ENCODE measurements around the gene GPRIN2.
"Not testable (repeated sequence)": the region's sequence is repeated elsewhere in the genome, so short reads cannot be mapped to it uniquely, and the experiment has no call there.

Gene GPRIN2

DNA sequence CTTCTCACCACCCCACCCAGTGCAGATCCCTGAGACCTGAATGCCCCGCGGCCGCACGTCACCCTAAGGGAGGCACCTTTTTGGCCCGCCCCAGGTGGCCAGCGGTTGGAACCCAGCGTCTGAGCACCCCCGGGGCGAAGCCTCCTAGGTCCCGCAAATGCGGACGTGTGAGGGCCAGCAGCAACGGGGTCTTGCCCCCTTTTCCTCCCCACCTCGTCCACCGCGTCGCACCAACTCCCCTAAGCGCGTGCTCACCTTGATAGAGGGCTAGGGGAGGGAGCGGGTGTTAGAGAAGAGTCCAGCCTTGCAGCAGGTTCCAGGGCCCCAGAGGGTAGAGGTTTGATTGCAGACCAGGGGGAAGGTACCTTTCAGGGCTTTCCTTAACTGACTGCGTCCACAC is 22.9 kb upstream of the GPRIN2 start:
- H3K4me1 Mint-ChIP-seq = not testable (repeated sequence)

DNA sequence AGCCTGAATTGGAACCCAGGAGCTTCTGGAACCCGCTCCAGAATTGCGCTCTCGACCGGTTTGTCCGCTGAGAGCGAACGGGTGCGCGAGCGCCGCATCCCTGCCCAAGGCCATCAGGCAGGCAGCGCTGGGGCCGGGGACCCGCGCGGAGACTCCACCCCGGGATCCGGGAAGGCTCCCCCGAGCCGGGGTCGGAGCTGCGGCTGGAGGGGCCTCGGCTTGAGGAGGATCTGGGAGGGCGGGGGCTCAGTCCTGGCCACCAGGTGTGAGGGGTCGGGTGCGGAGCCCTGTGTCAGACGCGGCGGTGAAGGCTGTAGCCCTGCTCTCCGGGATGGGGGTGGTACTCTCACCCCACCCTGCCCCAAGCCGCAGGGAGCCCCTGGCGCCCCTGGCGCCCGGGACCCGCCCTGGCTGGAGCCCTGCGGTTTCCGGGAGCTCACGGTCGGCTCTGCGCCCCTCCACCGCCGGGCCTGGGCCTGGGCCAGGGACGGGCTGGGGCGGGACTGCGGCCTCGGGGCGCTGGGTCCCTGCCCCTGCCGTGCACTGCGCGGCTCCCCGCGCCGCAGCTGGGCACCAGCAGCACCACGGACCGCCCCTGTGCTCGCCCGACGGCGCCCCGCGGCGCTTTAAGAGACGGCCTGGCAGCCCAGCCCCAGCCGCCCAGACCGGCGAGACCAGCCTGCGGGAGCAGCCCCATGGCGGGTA is 22.2 kb upstream of the GPRIN2 start, which contains the start of gene SYT15:
SYT15 (plus strand) TSS at position 655 of the 705 bp plus-strand sequence; CDS start at position 696, 41 bp downstream.
- H3K9me3 Mint-ChIP-seq; H3K36me3 Mint-ChIP-seq (ENCODE audit: low read depth); DNase-seq; H3K27me3 Mint-ChIP-seq (ENCODE audit: low read depth, poor library complexity); H3K27ac Mint-ChIP-seq; H3K4me3 Mint-ChIP-seq; H3K4me1 Mint-ChIP-seq: not testable (repeated sequence)

More for the DNA sequence above, 22.9 kb upstream of the GPRIN2 start:
- DNase-seq; H3K9me3 Mint-ChIP-seq; H3K36me3 Mint-ChIP-seq (ENCODE audit: low read depth); H3K4me3 Mint-ChIP-seq; H3K27me3 Mint-ChIP-seq (ENCODE audit: low read depth, poor library complexity); H3K27ac Mint-ChIP-seq: not testable (repeated sequence)

DNA sequence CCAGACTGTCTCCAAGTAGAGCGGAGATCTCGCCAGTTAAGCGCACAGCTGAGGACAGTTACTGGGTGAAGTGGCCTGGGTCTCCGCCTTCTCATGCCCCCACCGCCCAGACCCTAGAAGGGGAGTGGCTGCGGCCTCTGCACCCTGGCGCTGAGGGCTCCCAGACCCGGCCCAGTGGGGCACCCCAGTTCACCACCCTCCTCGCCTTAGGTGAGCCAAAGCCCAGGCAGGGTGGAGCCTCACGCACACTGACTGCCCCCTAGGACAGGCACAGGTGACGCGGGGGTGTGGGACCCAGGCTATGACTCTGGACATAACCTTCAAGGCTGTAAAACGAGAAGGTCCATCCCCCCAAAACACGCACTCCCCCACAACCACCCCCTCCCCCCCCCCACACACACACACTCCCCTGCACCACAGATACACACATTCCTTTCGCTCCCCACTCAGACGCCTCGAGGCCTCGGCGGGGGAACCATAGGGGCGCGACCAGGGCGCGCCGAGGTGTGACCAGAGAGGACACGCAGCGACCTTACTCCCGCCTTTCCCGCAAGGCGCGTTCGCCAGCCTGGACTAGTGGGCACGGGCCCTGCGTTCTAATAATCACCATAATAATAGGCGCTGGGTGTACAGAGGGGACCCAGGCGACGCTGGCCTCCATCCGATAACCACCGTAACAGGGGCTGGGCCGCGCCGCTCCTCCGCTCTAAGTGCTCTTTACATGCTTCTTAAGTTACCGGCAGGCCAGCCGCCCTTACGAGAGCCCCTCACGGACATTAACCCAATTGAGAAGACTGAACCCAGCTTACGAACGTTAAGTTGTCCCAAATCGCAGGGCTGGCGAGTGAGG is 21.4 kb upstream of the GPRIN2 start:
- H3K9me3 Mint-ChIP-seq; H3K27ac Mint-ChIP-seq; H3K4me1 Mint-ChIP-seq; H3K36me3 Mint-ChIP-seq (ENCODE audit: low read depth); H3K4me3 Mint-ChIP-seq; DNase-seq: not testable (repeated sequence)
- H3K27me3 Mint-ChIP-seq (ENCODE audit: low read depth, poor library complexity) = peaks cover 10% of the 10 kb centered on the region

DNA sequence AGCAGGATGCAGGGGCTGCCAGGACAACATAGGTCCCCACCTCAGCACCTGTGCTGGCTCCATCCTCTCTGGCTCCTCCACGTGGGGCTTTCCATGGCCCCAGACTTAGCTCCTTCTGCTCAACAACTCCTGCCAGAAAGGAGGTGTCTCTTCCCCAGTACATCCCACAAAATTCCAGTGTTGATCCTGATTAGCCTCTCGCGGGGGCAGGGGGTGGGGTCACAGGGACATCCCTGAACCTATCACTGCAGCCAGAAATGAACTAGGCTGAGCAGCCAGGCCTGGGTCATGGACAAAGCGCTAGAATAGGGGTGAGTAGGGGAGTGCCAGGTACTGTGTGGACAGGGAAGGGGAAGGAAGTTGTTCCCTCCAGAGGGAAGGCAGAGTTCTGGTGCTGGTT is 17.4 kb upstream of the GPRIN2 start:
- not testable (repeated sequence) for H3K27me3 Mint-ChIP-seq (ENCODE audit: low read depth, poor library complexity); DNase-seq; H3K9me3 Mint-ChIP-seq; H3K4me3 Mint-ChIP-seq; H3K4me1 Mint-ChIP-seq; H3K36me3 Mint-ChIP-seq (ENCODE audit: low read depth); H3K27ac Mint-ChIP-seq

DNA sequence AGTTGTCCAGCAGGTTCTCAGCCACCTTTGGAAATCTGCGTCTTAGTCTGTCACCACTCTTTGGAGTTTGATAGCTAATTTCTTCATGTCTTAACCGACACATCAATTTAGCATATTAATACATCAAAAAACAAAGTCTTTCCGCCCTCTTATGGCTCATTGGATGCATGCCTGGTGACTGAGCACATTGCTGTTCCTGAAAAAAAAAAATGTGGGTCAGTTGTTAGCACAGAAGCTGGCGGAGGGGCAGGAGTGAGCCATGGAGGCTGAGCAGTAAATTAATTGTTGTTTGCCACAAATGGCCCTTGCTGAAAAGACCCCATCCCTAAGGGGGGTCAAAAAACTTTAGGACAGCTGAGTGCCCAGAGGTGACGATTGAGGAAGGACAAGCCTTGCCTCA is 16.9 kb upstream of the GPRIN2 start:
- H3K36me3 Mint-ChIP-seq (ENCODE audit: low read depth); H3K4me1 Mint-ChIP-seq; H3K27ac Mint-ChIP-seq; H3K27me3 Mint-ChIP-seq (ENCODE audit: low read depth, poor library complexity); H3K9me3 Mint-ChIP-seq; H3K4me3 Mint-ChIP-seq; DNase-seq: not testable (repeated sequence)

DNA sequence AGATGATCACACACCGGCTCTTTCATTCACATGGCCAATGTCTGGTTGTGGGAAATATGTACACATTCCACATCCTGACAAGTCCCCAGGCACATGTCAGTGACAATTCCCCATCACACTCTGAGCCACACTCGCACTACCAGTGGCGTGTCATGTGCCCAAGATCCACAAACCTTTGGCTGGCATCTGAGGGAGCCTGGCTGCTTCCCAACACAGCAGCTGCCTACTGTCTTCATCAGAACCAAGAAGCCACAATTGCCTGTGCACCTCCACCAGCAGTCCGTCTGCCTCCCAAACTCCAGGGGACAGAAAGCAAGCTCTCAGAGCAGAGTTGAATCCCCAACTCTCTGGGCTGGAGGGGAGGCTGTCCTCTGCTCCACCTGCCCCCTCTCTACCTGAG is 16.3 kb upstream of the GPRIN2 start:
- H3K27me3 Mint-ChIP-seq (ENCODE audit: low read depth, poor library complexity); H3K9me3 Mint-ChIP-seq; H3K27ac Mint-ChIP-seq; H3K4me1 Mint-ChIP-seq; DNase-seq; H3K4me3 Mint-ChIP-seq; H3K36me3 Mint-ChIP-seq (ENCODE audit: low read depth): not testable (repeated sequence)

DNA sequence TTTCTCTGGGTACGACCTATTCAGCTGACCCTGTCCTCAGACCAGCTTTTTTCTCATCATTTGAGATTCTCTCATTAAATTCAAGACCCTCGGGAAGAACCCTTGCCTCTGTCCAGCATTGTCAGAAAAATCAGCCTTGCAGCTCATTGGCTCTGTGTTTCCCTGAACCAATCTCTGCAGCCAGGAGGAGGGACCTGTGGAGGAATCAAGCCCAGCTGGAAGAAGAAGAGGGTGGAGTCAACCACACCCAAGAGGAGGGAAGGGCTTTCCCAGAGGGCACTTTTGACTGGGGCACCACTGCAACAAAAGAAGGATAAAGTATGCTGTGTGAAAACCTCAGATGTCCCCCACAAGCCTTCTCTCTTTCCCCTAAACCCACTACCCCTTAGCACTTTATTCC is 14.2 kb upstream of the GPRIN2 start:
- not testable (repeated sequence) for H3K27ac Mint-ChIP-seq; H3K4me1 Mint-ChIP-seq; H3K4me3 Mint-ChIP-seq; H3K27me3 Mint-ChIP-seq (ENCODE audit: low read depth, poor library complexity); H3K9me3 Mint-ChIP-seq; H3K36me3 Mint-ChIP-seq (ENCODE audit: low read depth); DNase-seq

DNA sequence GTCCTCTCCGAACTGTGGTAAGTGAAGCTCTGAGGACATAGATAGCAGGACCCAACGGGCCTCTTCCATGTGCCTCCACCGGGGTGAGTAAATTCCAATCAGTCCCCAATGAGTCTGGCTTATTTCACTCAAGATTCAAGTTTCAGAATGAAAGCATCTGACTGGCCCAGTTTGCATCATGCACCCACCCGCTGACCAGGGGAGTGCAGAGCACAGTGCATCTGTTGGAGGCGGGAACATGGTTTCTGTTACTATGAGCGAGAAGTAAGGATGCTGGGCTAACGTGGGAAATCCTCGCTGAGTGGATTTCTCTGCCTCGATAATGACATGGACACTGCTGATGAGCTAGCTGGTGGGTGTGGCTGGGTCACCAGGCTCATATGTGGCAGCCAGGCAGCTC is 10.7 kb upstream of the GPRIN2 start:
- H3K9me3 Mint-ChIP-seq; H3K27ac Mint-ChIP-seq; H3K4me1 Mint-ChIP-seq; DNase-seq; H3K36me3 Mint-ChIP-seq (ENCODE audit: low read depth); H3K4me3 Mint-ChIP-seq; H3K27me3 Mint-ChIP-seq (ENCODE audit: low read depth, poor library complexity): not testable (repeated sequence)

DNA sequence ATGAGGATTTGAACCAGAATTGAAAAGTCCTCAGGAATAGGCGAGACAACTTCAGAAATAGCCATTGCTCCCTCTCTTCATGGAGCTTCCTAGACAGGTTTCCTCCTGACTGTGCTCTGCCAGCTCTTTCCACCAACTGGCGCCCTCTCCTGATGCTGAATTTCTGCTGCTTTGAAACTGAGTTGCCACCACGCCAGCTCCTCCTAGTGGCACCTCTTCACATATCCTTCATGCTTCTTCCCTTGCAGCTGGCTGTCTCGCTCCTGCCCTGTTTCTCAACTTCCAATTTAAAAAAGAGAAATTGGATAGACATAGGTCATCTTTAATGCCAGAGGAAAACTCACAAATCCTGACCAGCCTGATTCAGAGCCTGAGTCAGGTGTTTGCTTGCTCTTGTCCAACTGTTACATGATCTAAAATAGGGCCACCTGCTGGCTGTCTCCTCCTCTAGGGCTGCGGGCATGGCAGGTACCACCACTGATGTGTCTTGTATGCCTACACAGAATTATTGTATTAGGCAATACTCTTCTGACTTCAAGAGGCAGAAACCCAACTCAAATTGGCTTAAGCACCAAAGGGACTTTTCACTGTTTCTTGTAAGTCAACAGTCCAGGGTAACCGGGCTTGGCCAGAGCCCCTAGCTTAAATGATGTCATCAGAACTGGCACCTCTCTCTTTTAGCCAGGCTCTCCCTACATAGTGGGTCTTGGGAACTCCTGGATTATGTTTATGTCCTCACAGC is 9.3 kb upstream of the GPRIN2 start:
- H3K4me3 Mint-ChIP-seq; H3K27me3 Mint-ChIP-seq (ENCODE audit: low read depth, poor library complexity); H3K27ac Mint-ChIP-seq; H3K4me1 Mint-ChIP-seq; H3K36me3 Mint-ChIP-seq (ENCODE audit: low read depth); H3K9me3 Mint-ChIP-seq: not testable (repeated sequence)
- TF ChIP-seq, protein P1, sequence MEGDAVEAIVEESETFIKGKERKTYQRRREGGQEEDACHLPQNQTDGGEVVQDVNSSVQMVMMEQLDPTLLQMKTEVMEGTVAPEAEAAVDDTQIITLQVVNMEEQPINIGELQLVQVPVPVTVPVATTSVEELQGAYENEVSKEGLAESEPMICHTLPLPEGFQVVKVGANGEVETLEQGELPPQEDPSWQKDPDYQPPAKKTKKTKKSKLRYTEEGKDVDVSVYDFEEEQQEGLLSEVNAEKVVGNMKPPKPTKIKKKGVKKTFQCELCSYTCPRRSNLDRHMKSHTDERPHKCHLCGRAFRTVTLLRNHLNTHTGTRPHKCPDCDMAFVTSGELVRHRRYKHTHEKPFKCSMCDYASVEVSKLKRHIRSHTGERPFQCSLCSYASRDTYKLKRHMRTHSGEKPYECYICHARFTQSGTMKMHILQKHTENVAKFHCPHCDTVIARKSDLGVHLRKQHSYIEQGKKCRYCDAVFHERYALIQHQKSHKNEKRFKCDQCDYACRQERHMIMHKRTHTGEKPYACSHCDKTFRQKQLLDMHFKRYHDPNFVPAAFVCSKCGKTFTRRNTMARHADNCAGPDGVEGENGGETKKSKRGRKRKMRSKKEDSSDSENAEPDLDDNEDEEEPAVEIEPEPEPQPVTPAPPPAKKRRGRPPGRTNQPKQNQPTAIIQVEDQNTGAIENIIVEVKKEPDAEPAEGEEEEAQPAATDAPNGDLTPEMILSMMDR (IDR thresholded peaks at IDR 0.05) = peak; percentile 53
- DNase-seq = peak; percentile 57
